Astrocyte (in vitro differentiated cells and primary cell): ENCODE measurements around the gene GNAQ. TPM values are rescaled to one million over a fixed set of nuclear protein-coding genes. Genes with fewer than 3 reads are reported as not detected.

ENCODE experiments used
- DNase-seq: peaks from one replicate; pipeline ENCODE4 v3.0.0-alpha.2; 2010; ENCODE audit warnings: low read depth
- FAIRE-seq: peaks from 2 replicates; lab custom pipeline; 2011; peaks lifted over from hg19 to GRCh38; lab: Jason Lieb, UNC
- H2AFZ ChIP-seq: 2 replicates; pipeline ENCODE4 v1.6.0; 2012; ENCODE audit warnings: low read depth, low read length, inconsistent platforms
- H3K27ac ChIP-seq: 2 replicates; pipeline ENCODE4 v1.5.1; 2011; ENCODE audit warnings: low read depth, low read length, inconsistent platforms
- H3K27me3 ChIP-seq: 2 replicates; pipeline ENCODE4 v1.6.0; 2011; ENCODE audit warnings: low read length, inconsistent platforms; ENCODE audit not compliant: insufficient read depth
- H3K36me3 ChIP-seq: 2 replicates; pipeline ENCODE4 v1.5.1; 2011; ENCODE audit warnings: low read length, inconsistent platforms; ENCODE audit not compliant: insufficient read depth
- H3K4me1 ChIP-seq: 2 replicates; pipeline ENCODE4 v1.5.1; 2011; ENCODE audit warnings: low read length, inconsistent platforms; ENCODE audit not compliant: insufficient read depth
- H3K4me2 ChIP-seq: 2 replicates; pipeline ENCODE4 v1.6.0; 2012; ENCODE audit warnings: low read length, inconsistent platforms
- H3K4me3 ChIP-seq: 2 replicates; pipeline ENCODE4 v1.5.1; 2011; ENCODE audit warnings: low read depth, mild to moderate bottlenecking, low read length, inconsistent platforms; ENCODE audit not compliant: insufficient read depth
- H3K79me2 ChIP-seq: 2 replicates; pipeline ENCODE4 v1.6.0; 2012; ENCODE audit warnings: mild to moderate bottlenecking, low read length, inconsistent platforms; ENCODE audit not compliant: insufficient read depth
- H3K9ac ChIP-seq: 2 replicates; pipeline ENCODE4 v1.6.0; 2012; ENCODE audit warnings: mild to moderate bottlenecking, low read length, inconsistent platforms
- H3K9me3 ChIP-seq: 2 replicates; pipeline ENCODE4 v1.5.1; 2012; ENCODE audit warnings: low read depth, mild to moderate bottlenecking, low read length, inconsistent platforms; ENCODE audit not compliant: insufficient read depth
- H4K20me1 ChIP-seq: 2 replicates; pipeline ENCODE4 v1.6.0; 2012; ENCODE audit warnings: low read length, inconsistent platforms; ENCODE audit not compliant: insufficient read depth
- H3K27ac Mint-ChIP-seq: one replicate; pipeline ENCODE4 v1.8.0; 2021; ENCODE audit warnings: mild to moderate bottlenecking, mixed read lengths; ENCODE audit not compliant: unreplicated experiment
- H3K27me3 Mint-ChIP-seq: one replicate; pipeline ENCODE4 v1.8.0; 2021; ENCODE audit warnings: low read depth, mixed read lengths; ENCODE audit not compliant: unreplicated experiment
- H3K36me3 Mint-ChIP-seq: one replicate; pipeline ENCODE4 v1.8.0; 2021; ENCODE audit warnings: low read depth, mixed read lengths; ENCODE audit not compliant: unreplicated experiment
- H3K4me1 Mint-ChIP-seq: one replicate; pipeline ENCODE4 v1.8.0; 2021; ENCODE audit warnings: low read depth, mixed read lengths; ENCODE audit not compliant: unreplicated experiment
- H3K4me3 Mint-ChIP-seq: one replicate; pipeline ENCODE4 v1.8.0; 2021; ENCODE audit warnings: mild to moderate bottlenecking, moderate library complexity, mixed read lengths; ENCODE audit not compliant: unreplicated experiment
- H3K9me3 Mint-ChIP-seq: one replicate; pipeline ENCODE4 v1.8.0; 2021; ENCODE audit warnings: mild to moderate bottlenecking, mixed read lengths; ENCODE audit not compliant: unreplicated experiment
- CTCF ChIP-seq: IDR thresholded peaks from 2 replicates; pipeline ENCODE4 v1.5.1; 2011; ENCODE audit warnings: low read depth, mild to moderate bottlenecking, inconsistent platforms, low read length, moderate library complexity; ENCODE audit not compliant: insufficient read depth
- EZH2 ChIP-seq: IDR thresholded peaks from 2 replicates; pipeline ENCODE4 v1.6.1; 2012; ENCODE audit warnings: mild to moderate bottlenecking, low read length, inconsistent platforms; ENCODE audit not compliant: insufficient read depth
- total RNA-seq: library from RNA; stranded (reverse); gene quantifications from 2 replicates; pipeline ENCODE4 v1.2.1, GENCODE V29; 2021

GNAQ gene
- total RNA-seq, 1 donor from 2014 or later: 74.9 TPM

- Histone ChIP-seq H3K9ac (no peak overlapping the region), H3K27me3 (no peaks in the 10 kb centered on the region), H3K79me2 (no peaks in the 10 kb centered on the region), H3K4me1 (no peaks in the 10 kb centered on the region), H2AFZ (no peak overlapping the region), H3K36me3 (no peaks in the 10 kb centered on the region), H3K4me3 (no peak overlapping the region), H3K4me2 (no peak overlapping the region), H3K27ac (no peak overlapping the region), H3K9me3 (no peaks in the 10 kb centered on the region), H4K20me1 (no peaks in the 10 kb centered on the region)
- TF ChIP-seq EZH2 (no peak), CTCF (no peak)
- Mint-ChIP-seq H3K4me1 (peaks cover 6% of the 10 kb centered on the region), H3K4me3 (no peak overlapping the region), H3K9me3 (no peaks in the 10 kb centered on the region), H3K27ac (peak overlapping the region; percentile 26), H3K27me3 (no peaks in the 10 kb centered on the region), H3K36me3 (no peaks in the 10 kb centered on the region)
- FAIRE-seq (no peak), DNase-seq (no peak)
Measured at GRCh38 chr9:77766587-77766986, 265.0 kb downstream of the GNAQ start.

GRCh38 chr9:77765781-77766259, 265.8 kb downstream of the GNAQ start:
- FAIRE-seq: no peak
- Mint-ChIP-seq H3K9me3 (no peaks in the 10 kb centered on the region), H3K27me3 (no peaks in the 10 kb centered on the region), H3K4me3 (no peak overlapping the region), H3K36me3 (no peaks in the 10 kb centered on the region), H3K27ac (no peak overlapping the region), H3K4me1 (peaks cover 6% of the 10 kb centered on the region)
- Histone ChIP-seq H4K20me1 (no peaks in the 10 kb centered on the region), H3K27me3 (no peaks in the 10 kb centered on the region), H3K4me3 (no peak overlapping the region), H3K9ac (no peak overlapping the region), H2AFZ (no peak overlapping the region), H3K4me2 (no peak overlapping the region), H3K4me1 (no peaks in the 10 kb centered on the region), H3K9me3 (no peaks in the 10 kb centered on the region), H3K27ac (no peak overlapping the region), H3K36me3 (no peaks in the 10 kb centered on the region), H3K79me2 (no peaks in the 10 kb centered on the region)
- no peak for TF ChIP-seq EZH2
- no peak for TF ChIP-seq CTCF
- DNase-seq: no peak

- Histone ChIP-seq H3K4me2 (no peak overlapping the region), H3K9ac (no peak overlapping the region), H2AFZ (no peak overlapping the region), H3K36me3 (no peaks in the 10 kb centered on the region), H3K27ac (no peak overlapping the region), H3K79me2 (no peaks in the 10 kb centered on the region), H3K4me3 (no peak overlapping the region), H3K4me1 (no peaks in the 10 kb centered on the region), H3K27me3 (no peaks in the 10 kb centered on the region), H4K20me1 (no peaks in the 10 kb centered on the region), H3K9me3 (no peaks in the 10 kb centered on the region)
- Mint-ChIP-seq H3K36me3 (no peaks in the 10 kb centered on the region), H3K4me1 (peaks cover 3% of the 10 kb centered on the region), H3K9me3 (no peaks in the 10 kb centered on the region), H3K27ac (no peak overlapping the region), H3K27me3 (no peaks in the 10 kb centered on the region), H3K4me3 (no peak overlapping the region)
- FAIRE-seq: peak; percentile 59
- peak; percentile 59 for DNase-seq
- TF ChIP-seq CTCF (peak; percentile 73), EZH2 (no peak)
Measured at GRCh38 chr9:77764894-77765780, 266.5 kb downstream of the GNAQ start.
